Esophagus squamous epithelium (tissue), 5 donors: ENCODE results near the gene FAM170A. TPM values are rescaled to one million over a fixed set of nuclear protein-coding genes. Genes with fewer than 3 reads are reported as not detected.

ENCODE experiments used
- DNase-seq: peaks from one replicate; lab custom pipeline; 2025; lab: John Stamatoyannopoulos, UW
- H3K27ac ChIP-seq, 4 donors: fragments of 200-600 bp; sonication (generic); one replicate each; pipeline ENCODE4 v1.5.1; 2016 to 2019; ENCODE audit warnings: mild to moderate bottlenecking in 1 of 4
- H3K27me3 ChIP-seq, 4 donors: fragments of 200-600 bp; sonication (generic); 1 replicate in 3 of 4; 2 replicates in 1 of 4; pipeline versions ENCODE4 v1.5.1 to v1.6.0; 2017 to 2021; ENCODE audit warnings: antibody characterized with exemption in 1 of 4
- H3K36me3 ChIP-seq, 3 donors: fragments of 200-600 bp; sonication (generic); one replicate each; pipeline ENCODE4 v1.5.1; 2016 to 2019
- H3K4me1 ChIP-seq, 3 donors: fragments of 200-600 bp; sonication (generic); one replicate each; pipeline ENCODE4 v1.5.1; 2017 to 2019
- H3K4me3 ChIP-seq, 4 donors: fragments of 200-600 bp; sonication (generic); 1 replicate in 3 of 4; 2 replicates in 1 of 4; pipeline ENCODE4 v1.5.1; 2016 to 2019; ENCODE audit warnings: mild to moderate bottlenecking in 2 of 4, moderate library complexity in 1 of 4
- H3K9me3 ChIP-seq, 3 donors: fragments of 200-600 bp; sonication (generic); one replicate each; pipeline ENCODE4 v1.5.1; 2016 to 2019
- CTCF ChIP-seq, 6 experiments: fragments of 450-650 bp in 4 of 6; fragments of 200-600 bp in 2 of 6; sonication (generic) in 2 of 6; IDR thresholded peaks; one replicate each; pipeline ENCODE4 v1.5.1; 2016 to 2019; ENCODE audit warnings: antibody characterized with exemption in 6 of 6, mild to moderate bottlenecking in 4 of 6, moderate library complexity in 4 of 6
- POLR2A ChIP-seq, 4 donors: fragments of 450-650 bp; IDR thresholded peaks; one replicate each; pipeline ENCODE4 v1.6.1; 2017; ENCODE audit warnings: antibody characterized with exemption in 4 of 4, mild to moderate bottlenecking in 4 of 4, moderate library complexity in 3 of 4
- WGBS, 2 donors: methylation state at CpG; one replicate each; pipeline ENCODE4 v1.1.5; 2018; 5-methylcytosine and 5-hydroxymethylcytosine counted together
- intact Hi-C: fragments of 100-400 bp; cut with DNase I; formaldehyde crosslinking; loops from one replicate; pipeline ENCODE4 v1.15.0; 2022
- total RNA-seq, 4 donors: library from RNA; depleted of rRNA; stranded (reverse); fragments of >200 nt; gene quantifications; one replicate each; pipeline ENCODE4 v1.1.0, GENCODE V29; 2016
- donor health status: DM: yes; HTN: yes; CAD: no.

Gene FAM170A
- total RNA-seq, 4 donors from 2014 or later: not detected

GRCh38 chr5:119651486-119651885 lies 22.1 kb downstream of the FAM170A start:
- H3K4me3 ChIP-seq: no peak overlapping the region
- intact Hi-C loops: no loop called here
- TF ChIP-seq CTCF (IDR thresholded peaks at IDR 0.05) (no peak), POLR2A (IDR thresholded peaks at IDR 0.05) (no peak)
- H3K27me3 ChIP-seq: no peaks in the 10 kb centered on the region
- no peaks in the 10 kb centered on the region for H3K9me3 ChIP-seq
- H3K4me1 ChIP-seq: no peaks in the 10 kb centered on the region
- DNase-seq: no peak
- no peak overlapping the region for H3K27ac ChIP-seq
- H3K36me3 ChIP-seq: no peaks in the 10 kb centered on the region

- Histone ChIP-seq H3K36me3 (no peaks in the 10 kb centered on the region), H3K27me3 (no peaks in the 10 kb centered on the region), H3K4me1 (no peaks in the 10 kb centered on the region), H3K9me3 (no peaks in the 10 kb centered on the region), H3K27ac (no peak overlapping the region), H3K4me3 (no peak overlapping the region)
- no peak for DNase-seq
- TF ChIP-seq CTCF (IDR thresholded peaks at IDR 0.05) (no peak), POLR2A (IDR thresholded peaks at IDR 0.05) (no peak)
- WGBS, 2 donors: 53 to 81% methylated on average over 2 of the region's 2 CpGs
- intact Hi-C loops: no loop called here
Observed at GRCh38 chr5:119655061-119655460, 25.7 kb downstream of the FAM170A start.

DNA sequence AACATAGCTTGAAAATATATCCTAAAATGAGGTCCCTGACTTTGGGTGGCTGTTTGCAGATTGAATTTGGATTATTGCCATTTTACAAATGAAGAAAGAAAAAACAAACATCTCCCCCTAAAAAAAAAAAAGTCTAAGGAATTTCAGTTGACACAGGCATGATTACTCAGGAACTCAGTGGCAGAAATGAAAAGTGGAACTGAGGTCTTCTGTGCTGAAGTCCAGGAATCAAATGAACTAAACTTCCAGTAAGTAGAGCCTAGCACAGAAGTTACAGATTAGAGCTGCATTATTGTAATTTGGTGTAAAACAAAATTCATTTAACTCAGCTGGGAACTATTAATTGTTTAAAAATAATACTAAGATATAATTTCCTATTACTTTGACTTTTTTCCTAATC lies 26.7 kb downstream of the FAM170A start:
- Histone ChIP-seq H3K9me3 (no peaks in the 10 kb centered on the region), H3K36me3 (no peaks in the 10 kb centered on the region), H3K27me3 (no peaks in the 10 kb centered on the region), H3K4me1 (no peaks in the 10 kb centered on the region), H3K4me3 (no peak overlapping the region), H3K27ac (no peak overlapping the region)
- intact Hi-C loops: no loop called here
- DNase-seq: no peak
- TF ChIP-seq POLR2A (IDR thresholded peaks at IDR 0.05) (no peak), CTCF (IDR thresholded peaks at IDR 0.05) (no peak)

DNA sequence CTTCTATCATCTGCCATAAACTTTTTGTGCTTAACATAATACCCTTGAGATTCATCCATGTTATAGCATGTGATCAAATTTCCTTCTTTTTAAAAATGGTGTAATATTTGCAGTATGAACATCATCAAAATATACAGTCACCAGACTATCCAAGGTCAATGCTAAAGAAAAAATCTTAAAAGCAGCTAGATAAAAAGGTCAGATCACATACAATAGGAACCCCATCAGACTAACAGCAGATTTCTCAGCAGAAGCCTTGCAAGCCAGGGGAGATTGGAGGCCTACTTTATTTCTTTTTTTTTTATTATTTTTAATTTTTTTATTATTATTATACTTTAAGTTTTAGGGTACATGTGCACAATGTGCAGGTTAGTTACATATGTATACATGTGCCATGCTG lies 37.2 kb downstream of the FAM170A start:
- H3K27me3 ChIP-seq: no peaks in the 10 kb centered on the region
- no peak overlapping the region for H3K4me3 ChIP-seq
- no peaks in the 10 kb centered on the region for H3K4me1 ChIP-seq
- TF ChIP-seq CTCF (IDR thresholded peaks at IDR 0.05): no peak
- no peak for TF ChIP-seq POLR2A (IDR thresholded peaks at IDR 0.05)
- DNase-seq: no peak
- H3K9me3 ChIP-seq: peaks cover 0 to 18% (median 3%) of the 10 kb centered on the region in 3 donors
- intact Hi-C loops: no loop called here
- H3K27ac ChIP-seq: no peak overlapping the region
- H3K36me3 ChIP-seq: no peaks in the 10 kb centered on the region

GRCh38 chr5:119678351-119679028 lies 49.1 kb downstream of the FAM170A start:
- H3K27ac ChIP-seq: no peak overlapping the region
- DNase-seq: no peak
- no peak overlapping the region for H3K4me3 ChIP-seq
- H3K27me3 ChIP-seq: no peaks in the 10 kb centered on the region
- H3K9me3 ChIP-seq: no peaks in the 10 kb centered on the region
- no peaks in the 10 kb centered on the region for H3K4me1 ChIP-seq
- TF ChIP-seq POLR2A (IDR thresholded peaks at IDR 0.05) (no peak), CTCF (IDR thresholded peaks at IDR 0.05) (no peak)
- no peaks in the 10 kb centered on the region for H3K36me3 ChIP-seq
- intact Hi-C loops: no loop called here
- 45 to 56% methylated on average over 8 of the region's 8 CpGs for WGBS, 2 donors
